Measurements from ENCODE around the gene WASHC3.

WASHC3 gene

DNA sequence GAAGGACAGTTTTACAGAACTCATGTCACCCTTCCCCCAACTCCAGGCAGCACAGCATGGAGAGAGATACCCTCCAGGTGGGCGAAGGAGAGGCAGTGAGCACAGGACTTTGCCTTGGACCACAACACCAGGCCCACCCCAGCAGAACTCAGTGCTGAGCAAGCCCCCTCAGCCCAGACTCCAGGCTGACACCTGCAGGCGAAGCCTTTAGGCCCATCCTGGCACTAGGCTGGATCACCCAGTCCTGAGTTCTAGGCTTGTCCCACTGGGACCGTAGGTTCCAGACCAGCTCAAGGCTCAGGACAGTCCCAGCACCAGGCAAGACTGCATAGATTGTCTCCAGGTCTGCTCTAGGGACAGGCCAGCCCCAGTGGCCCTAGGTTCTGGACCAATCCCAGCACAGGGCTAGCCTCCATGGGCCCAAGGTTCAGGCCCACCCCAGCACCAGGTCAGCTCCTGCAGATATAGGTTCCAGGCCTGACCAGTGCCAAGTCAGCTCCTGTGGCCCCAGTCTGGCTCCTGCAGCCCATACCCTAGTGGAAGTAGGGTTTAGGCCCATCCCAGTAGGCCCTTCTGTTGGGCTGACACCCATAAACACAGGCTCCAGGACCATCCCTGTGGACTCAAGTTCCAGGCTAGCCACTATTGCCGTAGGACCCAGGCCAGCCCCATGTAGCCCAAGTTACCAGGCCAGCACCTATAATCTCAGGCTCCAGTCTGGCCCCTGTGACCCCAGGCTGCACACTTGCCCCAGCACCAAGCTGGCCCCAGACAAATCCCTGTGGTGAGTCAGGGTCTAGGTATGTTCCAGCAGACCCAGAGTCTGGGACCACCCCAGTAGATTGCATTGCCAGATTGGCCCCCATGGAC, 9.4 kb downstream of the WASHC3 start:
- no peak for TF ChIP-seq CTCF (IDR thresholded peaks at IDR 0.05; ENCODE audit: control extremely low read depth, extremely low read depth, low read depth, missing control alignments)
- ChIA-PET POLR2A (no interaction called here), CTCF (interaction anchor here (1.0 kb wide), 1 partner anchor 9 kb away, joined by 3 read pairs; the partner anchor contains the start of gene WASHC3)
- DNase-seq (ENCODE audit: extremely low spot score) = no peak

- ChIA-PET POLR2A (interaction anchor here (0.9 kb wide), 1 partner anchor 10 kb away, joined by 3 read pairs; no protein-coding TSS in a partner anchor), CTCF (interaction anchor here (1.9 kb wide), 1 partner anchor 22 kb away, joined by 5 read pairs; no protein-coding TSS in a partner anchor)
- DNase-seq (ENCODE audit: extremely low spot score) = no peak
- TF ChIP-seq CTCF (IDR thresholded peaks at IDR 0.05; ENCODE audit: control extremely low read depth, extremely low read depth, low read depth, missing control alignments) = no peak
Measured at GRCh38 chr12:102051431-102051965, 10.3 kb downstream of the WASHC3 start.

DNA sequence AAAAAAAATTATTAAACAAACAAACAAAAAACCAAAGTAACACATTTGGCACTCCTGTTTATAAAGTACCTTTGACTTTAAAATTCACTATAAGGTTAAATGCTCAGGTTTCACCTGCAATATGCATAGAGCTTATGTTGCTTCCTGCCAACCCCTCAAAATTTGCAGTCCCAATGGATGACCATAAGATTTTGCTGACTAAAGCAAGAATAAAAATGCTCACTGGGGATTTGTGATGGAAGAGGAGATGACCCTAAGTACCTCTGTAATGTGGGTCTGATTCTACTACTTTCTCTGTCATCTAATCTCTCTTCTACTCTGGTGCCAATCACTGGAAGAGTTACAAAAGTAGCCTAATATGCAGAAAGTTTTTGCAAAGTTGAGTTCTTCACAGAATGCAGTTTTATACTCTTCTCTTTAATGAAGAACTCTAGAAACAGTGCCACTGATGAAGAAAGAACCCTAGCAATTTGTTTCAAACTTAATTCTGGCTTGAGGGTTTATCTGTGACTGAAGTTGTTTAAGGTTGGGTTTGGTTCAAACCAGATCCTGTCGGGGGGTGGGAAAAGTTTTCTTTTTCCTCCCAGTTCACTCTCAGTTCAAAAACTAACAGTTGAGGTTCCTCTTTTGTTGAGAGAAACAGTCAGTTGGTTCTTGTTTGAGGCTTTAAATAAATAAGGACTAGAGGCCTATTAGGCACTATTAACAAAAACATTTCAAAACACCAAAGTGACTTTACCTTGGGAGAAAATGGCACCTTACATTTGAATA, 10.9 kb downstream of the WASHC3 start:
- ChIA-PET POLR2A (interaction anchor here (0.7 to 0.9 kb wide), 2 partner anchors 10 to 109 kb away, joined by 3 to 6 read pairs; no protein-coding TSS in a partner anchor), CTCF (interaction anchor here (1.9 kb wide), 1 partner anchor 21 kb away, joined by 5 read pairs; no protein-coding TSS in a partner anchor)
- DNase-seq (ENCODE audit: extremely low spot score) = no peak
- no peak for TF ChIP-seq CTCF (IDR thresholded peaks at IDR 0.05; ENCODE audit: control extremely low read depth, extremely low read depth, low read depth, missing control alignments)

DNA sequence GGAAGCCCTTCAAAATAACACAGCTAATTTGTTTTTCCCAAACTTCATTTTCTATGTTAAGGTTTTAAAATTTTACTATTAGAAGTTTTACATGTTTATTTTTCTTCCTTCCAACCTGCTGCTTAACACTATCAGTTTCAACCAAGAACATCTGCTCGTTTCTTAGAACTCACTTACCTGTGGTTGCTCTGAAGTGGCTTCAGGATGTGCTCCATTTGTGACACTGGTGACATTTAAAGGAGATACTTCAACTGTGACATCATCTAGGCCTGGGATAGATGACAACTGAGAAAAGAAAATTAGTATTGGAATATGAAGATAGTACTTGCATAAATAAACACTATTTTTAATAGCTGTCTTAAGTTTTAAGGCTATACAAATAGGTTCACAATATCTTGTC, 17.9 kb downstream of the WASHC3 start:
- no peak for TF ChIP-seq CTCF (IDR thresholded peaks at IDR 0.05; ENCODE audit: control extremely low read depth, extremely low read depth, low read depth, missing control alignments)
- CTCF ChIA-PET = interaction anchor here (0.8 to 3.4 kb wide), 7 partner anchors 10 to 51 kb away, joined by 3 to 11 read pairs (median 3); partner anchors contain the start of gene WASHC3
- POLR2A ChIA-PET = no interaction called here
- DNase-seq (ENCODE audit: extremely low spot score) = peak; percentile 18

DNA sequence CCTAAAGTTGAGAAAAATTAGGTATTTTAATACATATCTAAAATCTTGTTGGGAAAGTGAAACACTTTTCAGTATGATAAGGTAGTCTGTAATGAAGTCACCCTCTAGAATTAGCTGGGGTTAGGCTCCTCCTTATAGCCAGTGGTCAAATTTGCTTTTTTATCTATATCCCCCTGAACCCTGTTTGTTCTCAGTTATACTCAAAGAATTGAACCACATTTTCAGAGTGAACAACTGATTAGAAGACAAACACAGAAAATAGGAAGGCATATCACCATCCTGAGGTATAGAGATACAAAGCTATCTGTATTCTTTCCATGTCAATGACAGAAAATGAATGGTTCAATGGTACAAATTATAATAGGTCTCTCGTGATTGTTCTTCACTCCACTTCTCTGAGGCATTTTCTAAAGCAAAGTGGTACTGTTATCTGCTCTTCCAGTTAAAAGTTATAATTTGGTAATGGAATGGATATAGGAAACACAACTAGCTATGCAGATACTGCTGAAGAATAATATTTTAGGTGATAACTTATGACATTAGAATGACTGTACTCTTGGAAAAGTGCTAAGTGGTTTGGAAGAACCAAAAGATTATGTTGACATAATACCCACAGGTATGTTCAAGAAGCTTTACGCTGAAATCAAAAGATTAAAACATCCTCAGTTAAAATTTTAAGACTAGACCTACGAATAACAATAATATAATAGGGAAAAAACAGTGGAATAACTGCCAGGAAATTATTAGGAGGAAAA, 27.6 kb downstream of the WASHC3 start:
- no peak for TF ChIP-seq CTCF (IDR thresholded peaks at IDR 0.05; ENCODE audit: control extremely low read depth, extremely low read depth, low read depth, missing control alignments)
- DNase-seq (ENCODE audit: extremely low spot score) = no peak
- CTCF ChIA-PET = interaction anchor here (0.7 to 3.3 kb wide), 8 partner anchors 10 to 450 kb away, joined by 3 to 9 read pairs (median 3); no protein-coding TSS in a partner anchor
- POLR2A ChIA-PET = no interaction called here
